ENCODE data around the gene PIP5K1A.
"Not testable (repeated sequence)": the region's sequence is repeated elsewhere in the genome, so short reads cannot be mapped to it uniquely, and the experiment has no call there.

Gene PIP5K1A

GRCh38 chr1:151171190-151171589 lies 27.2 kb upstream of the PIP5K1A start:
- DNase-seq (ENCODE audit: extremely low spot score) = no peak
- POLR2A ChIA-PET = interaction anchor here (0.8 to 1.5 kb wide), 5 partner anchors 8 to 156 kb away, joined by 3 to 9 read pairs (median 3); partner anchors contain the start of genes PI4KB, PSMD4 and VPS72
- CTCF ChIA-PET = no interaction called here
- TF ChIP-seq FOXA1 (IDR thresholded peaks at IDR 0.05) (no peak), FOXM1 (IDR thresholded peaks at IDR 0.05; ENCODE audit: borderline replicate concordance) (no peak), NFRKB (IDR thresholded peaks at IDR 0.05) (no peak), TARDBP (IDR thresholded peaks at IDR 0.05) (no peak), HDGF (IDR thresholded peaks at IDR 0.05; ENCODE audit: borderline replicate concordance) (no peak), SP1 (IDR thresholded peaks at IDR 0.05) (no peak), FOXK2 (IDR thresholded peaks at IDR 0.05) (no peak), LEF1 (IDR thresholded peaks at IDR 0.05; ENCODE audit: borderline replicate concordance) (no peak), ZNF384 (IDR thresholded peaks at IDR 0.05) (no peak), ELF4 (IDR thresholded peaks at IDR 0.05) (no peak), SUZ12 (IDR thresholded peaks at IDR 0.05) (no peak), L3MBTL2 (conservative IDR thresholded peaks at IDR 0.05) (no peak), ARNT (IDR thresholded peaks at IDR 0.05) (no peak), CTBP1 (IDR thresholded peaks at IDR 0.05; ENCODE audit: borderline replicate concordance) (no peak), BHLHE40 (IDR thresholded peaks at IDR 0.05; ENCODE audit: borderline replicate concordance) (no peak)
- TF ChIP-seq, protein P1, sequence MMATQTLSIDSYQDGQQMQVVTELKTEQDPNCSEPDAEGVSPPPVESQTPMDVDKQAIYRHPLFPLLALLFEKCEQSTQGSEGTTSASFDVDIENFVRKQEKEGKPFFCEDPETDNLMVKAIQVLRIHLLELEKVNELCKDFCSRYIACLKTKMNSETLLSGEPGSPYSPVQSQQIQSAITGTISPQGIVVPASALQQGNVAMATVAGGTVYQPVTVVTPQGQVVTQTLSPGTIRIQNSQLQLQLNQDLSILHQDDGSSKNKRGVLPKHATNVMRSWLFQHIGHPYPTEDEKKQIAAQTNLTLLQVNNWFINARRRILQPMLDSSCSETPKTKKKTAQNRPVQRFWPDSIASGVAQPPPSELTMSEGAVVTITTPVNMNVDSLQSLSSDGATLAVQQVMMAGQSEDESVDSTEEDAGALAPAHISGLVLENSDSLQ (IDR thresholded peaks at IDR 0.05) = no peak

- ChIA-PET POLR2A (interaction anchor here (0.9 to 6.1 kb wide), 3 partner anchors 9 to 15 kb away, joined by 4 to 40 read pairs (median 4); partner anchors contain the start of genes LYSMD1, SCNM1 and VPS72), CTCF (interaction anchor here (0.6 to 1.3 kb wide), 3 partner anchors 8 to 250 kb away, joined by 3 to 5 read pairs (median 4); no protein-coding TSS in a partner anchor)
- no peak for DNase-seq (ENCODE audit: extremely low spot score)
- TF ChIP-seq ZNF384 (IDR thresholded peaks at IDR 0.05) (no peak), NFRKB (IDR thresholded peaks at IDR 0.05) (no peak), FOXA1 (IDR thresholded peaks at IDR 0.05) (no peak)
Observed at GRCh38 chr1:151175041-151175741, 23.2 kb upstream of the PIP5K1A start.

DNA sequence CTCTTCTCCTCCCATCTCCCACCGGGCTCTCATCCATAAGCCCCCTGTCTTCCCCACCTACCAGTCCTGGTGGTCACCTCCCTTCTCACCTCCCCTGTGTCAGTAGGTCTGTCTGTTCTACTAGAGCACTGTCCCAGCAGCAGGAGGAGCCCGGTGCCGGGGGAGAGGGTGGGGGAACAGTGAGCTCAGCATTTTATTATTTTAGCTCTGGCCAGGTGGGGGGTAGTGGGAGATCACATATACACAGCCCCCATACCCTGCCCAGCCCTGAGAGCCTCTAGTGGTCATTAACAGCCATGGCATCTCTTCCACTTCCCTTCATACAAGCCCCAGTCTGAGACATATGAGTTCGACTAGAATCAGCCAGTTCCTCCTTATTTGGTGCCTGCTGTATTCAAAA lies 22.5 kb upstream of the PIP5K1A start, which contains the start of gene TMOD4:
Gene TMOD4 (minus strand): TSS at position 119 of the 400 bp plus-strand sequence. CDS start 1,106 bp downstream, outside the sequence.
- TF ChIP-seq SUZ12 (IDR thresholded peaks at IDR 0.05) = no peak
- no peak for TF ChIP-seq L3MBTL2 (conservative IDR thresholded peaks at IDR 0.05)
- TF ChIP-seq, protein P1 (IDR thresholded peaks at IDR 0.05) = no peak
- CTCF ChIA-PET = interaction anchor here (0.6 to 1.3 kb wide), 4 partner anchors 9 to 268 kb away, joined by 3 to 5 read pairs (median 4); no protein-coding TSS in a partner anchor
- POLR2A ChIA-PET = interaction anchor here (0.9 to 6.1 kb wide), 3 partner anchors 10 to 14 kb away, joined by 4 to 40 read pairs (median 4); partner anchors contain the start of genes LYSMD1, SCNM1 and VPS72
- peak; percentile 72 for DNase-seq (ENCODE audit: extremely low spot score)

DNA sequence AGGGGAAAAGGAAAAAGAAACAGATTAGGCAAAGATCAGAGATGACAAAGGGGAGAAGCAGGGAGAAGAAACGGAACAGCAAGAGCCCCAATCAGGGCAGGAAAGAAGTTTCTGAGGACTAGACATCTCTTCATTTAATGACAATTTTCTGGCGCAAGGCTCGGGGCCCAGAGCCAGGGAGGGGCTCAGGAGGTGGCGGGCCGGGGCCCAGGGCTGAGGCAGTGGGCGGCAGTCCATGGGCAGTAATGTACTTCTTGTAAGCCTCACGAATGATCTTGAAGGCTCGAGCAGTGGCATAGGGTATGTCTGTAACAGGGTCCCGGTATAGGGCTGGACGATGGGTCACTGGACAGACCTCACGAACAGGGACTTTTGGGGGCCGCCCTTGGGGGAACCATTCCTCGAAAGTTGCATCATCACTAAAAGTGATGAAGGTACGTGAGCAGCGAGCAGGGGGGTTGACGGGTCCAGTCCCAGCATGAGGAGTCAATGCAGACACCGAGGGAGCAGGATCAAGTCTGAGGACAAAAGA lies 21.8 kb upstream of the PIP5K1A start:
- POLR2A ChIA-PET = interaction anchor here (1.5 to 6.1 kb wide), 2 partner anchors 10 to 13 kb away, joined by 3 to 40 read pairs; partner anchors contain the start of genes LYSMD1, SCNM1 and VPS72
- CTCF ChIA-PET = interaction anchor here (0.6 to 1.3 kb wide), 6 partner anchors 11 to 369 kb away, joined by 3 to 5 read pairs (median 3); partner anchors contain the start of genes CTSK, LYSMD1 and SCNM1

GRCh38 chr1:151184211-151184610 lies 14.1 kb upstream of the PIP5K1A start:
- DNase-seq (ENCODE audit: extremely low spot score) = no peak
- ChIA-PET POLR2A (no interaction called here), CTCF (no interaction called here)
- TF ChIP-seq ELF4 (IDR thresholded peaks at IDR 0.05) = no peak
- no peak for TF ChIP-seq FOXK2 (IDR thresholded peaks at IDR 0.05)
- TF ChIP-seq, protein P1 (IDR thresholded peaks at IDR 0.05) = no peak
- TF ChIP-seq TARDBP (IDR thresholded peaks at IDR 0.05) = no peak
- no peak for TF ChIP-seq SP1 (IDR thresholded peaks at IDR 0.05)
- TF ChIP-seq SUZ12 (IDR thresholded peaks at IDR 0.05) = no peak
- no peak for TF ChIP-seq BHLHE40 (IDR thresholded peaks at IDR 0.05; ENCODE audit: borderline replicate concordance)
- no peak for TF ChIP-seq FOXA1 (IDR thresholded peaks at IDR 0.05)
- TF ChIP-seq CTBP1 (IDR thresholded peaks at IDR 0.05; ENCODE audit: borderline replicate concordance) = no peak
- TF ChIP-seq HDGF (IDR thresholded peaks at IDR 0.05; ENCODE audit: borderline replicate concordance) = no peak
- no peak for TF ChIP-seq ARNT (IDR thresholded peaks at IDR 0.05)
- TF ChIP-seq L3MBTL2 (conservative IDR thresholded peaks at IDR 0.05) = no peak
- TF ChIP-seq LEF1 (IDR thresholded peaks at IDR 0.05; ENCODE audit: borderline replicate concordance) = no peak

More for the DNA sequence above, 21.8 kb upstream of the PIP5K1A start:
- DNase-seq (ENCODE audit: extremely low spot score) = no peak
- no peak for TF ChIP-seq NFRKB (IDR thresholded peaks at IDR 0.05)
- TF ChIP-seq LEF1 (IDR thresholded peaks at IDR 0.05; ENCODE audit: borderline replicate concordance) = no peak
- TF ChIP-seq ZNF384 (IDR thresholded peaks at IDR 0.05) = no peak
- no peak for TF ChIP-seq CTBP1 (IDR thresholded peaks at IDR 0.05; ENCODE audit: borderline replicate concordance)
- TF ChIP-seq SP1 (IDR thresholded peaks at IDR 0.05) = no peak
- TF ChIP-seq BHLHE40 (IDR thresholded peaks at IDR 0.05; ENCODE audit: borderline replicate concordance) = no peak
- no peak for TF ChIP-seq FOXK2 (IDR thresholded peaks at IDR 0.05)
- TF ChIP-seq ELF4 (IDR thresholded peaks at IDR 0.05) = no peak

DNA sequence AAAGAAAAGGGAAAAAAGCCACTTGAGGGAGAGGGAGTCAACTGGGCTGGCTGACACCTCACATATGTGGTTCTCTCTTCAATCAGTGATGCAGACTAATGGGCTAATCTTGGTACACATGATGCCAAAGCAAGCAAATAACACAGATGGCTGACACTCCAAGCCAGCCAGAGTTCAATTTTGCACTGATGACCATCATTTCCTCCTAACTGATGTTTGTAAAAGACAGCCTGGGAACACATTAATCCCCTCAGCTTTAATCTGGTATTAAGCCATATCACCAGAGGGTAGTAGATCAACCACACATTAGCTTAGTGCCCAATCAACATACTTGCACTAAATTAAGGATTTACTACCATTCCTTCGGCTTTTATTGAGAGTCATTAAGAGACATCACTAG lies 11.1 kb upstream of the PIP5K1A start:
- TF ChIP-seq NFRKB (IDR thresholded peaks at IDR 0.05) (no peak), TARDBP (IDR thresholded peaks at IDR 0.05) (no peak), FOXM1 (IDR thresholded peaks at IDR 0.05; ENCODE audit: borderline replicate concordance) (no peak), SP1 (IDR thresholded peaks at IDR 0.05) (no peak), HDGF (IDR thresholded peaks at IDR 0.05; ENCODE audit: borderline replicate concordance) (no peak), FOXK2 (IDR thresholded peaks at IDR 0.05) (no peak), ARNT (IDR thresholded peaks at IDR 0.05) (no peak), LEF1 (IDR thresholded peaks at IDR 0.05; ENCODE audit: borderline replicate concordance) (no peak), L3MBTL2 (conservative IDR thresholded peaks at IDR 0.05) (no peak), SUZ12 (IDR thresholded peaks at IDR 0.05) (no peak)
- TF ChIP-seq, protein P1 (IDR thresholded peaks at IDR 0.05) = no peak
- POLR2A ChIA-PET = interaction anchor here (1.3 kb wide), 1 partner anchor 16 kb away, joined by 3 read pairs; no protein-coding TSS in a partner anchor
- CTCF ChIA-PET = no interaction called here
- DNase-seq (ENCODE audit: extremely low spot score) = no peak

- POLR2A ChIA-PET = interaction anchor here (0.8 to 2.3 kb wide), 4 partner anchors 11 to 93 kb away, joined by 3 to 14 read pairs (median 3); partner anchors contain the start of gene ZNF687
- CTCF ChIA-PET; DNase-seq (ENCODE audit: extremely low spot score): not testable (repeated sequence)
Observed at GRCh38 chr1:151188667-151189066, 9.7 kb upstream of the PIP5K1A start.

All from HEK293T (cell line).